Activated naive CD8-positive, alpha-beta T cell treated with anti-CD3 and anti-CD28 coated beads, Interleukin-2, amount 50 U/mL, for 24 hours (primary cell): ENCODE results near the gene SMARCD2.
"Not testable (repeated sequence)": the region's sequence is repeated elsewhere in the genome, so short reads cannot be mapped to it uniquely, and the experiment has no call there.

Experiments
- ATAC-seq: fragments of 150-1000 bp; cut with Tn5 transposase; one replicate; pipeline ENCODE4 v1.10.0; 2021
- DNase-seq: peaks from one replicate; pipeline ENCODE4 v3.0.0; 2021
- H3K27ac Mint-ChIP-seq: one replicate; pipeline ENCODE4 v1.8.0; 2021; ENCODE audit warnings: mild to moderate bottlenecking, mixed read lengths
- H3K27me3 Mint-ChIP-seq: one replicate; pipeline ENCODE4 v1.8.0; 2021; ENCODE audit warnings: mixed read lengths
- H3K36me3 Mint-ChIP-seq: one replicate; pipeline ENCODE4 v1.8.0; 2021; ENCODE audit warnings: low read depth, mixed read lengths
- H3K4me1 Mint-ChIP-seq: one replicate; pipeline ENCODE4 v1.8.0; 2021; ENCODE audit warnings: mixed read lengths
- H3K4me3 Mint-ChIP-seq: one replicate; pipeline ENCODE4 v1.8.0; 2021; ENCODE audit warnings: mild to moderate bottlenecking, moderate library complexity, mixed read lengths
- H3K9me3 Mint-ChIP-seq: one replicate; pipeline ENCODE4 v1.8.0; 2021; ENCODE audit warnings: mixed read lengths

SMARCD2 gene

DNA sequence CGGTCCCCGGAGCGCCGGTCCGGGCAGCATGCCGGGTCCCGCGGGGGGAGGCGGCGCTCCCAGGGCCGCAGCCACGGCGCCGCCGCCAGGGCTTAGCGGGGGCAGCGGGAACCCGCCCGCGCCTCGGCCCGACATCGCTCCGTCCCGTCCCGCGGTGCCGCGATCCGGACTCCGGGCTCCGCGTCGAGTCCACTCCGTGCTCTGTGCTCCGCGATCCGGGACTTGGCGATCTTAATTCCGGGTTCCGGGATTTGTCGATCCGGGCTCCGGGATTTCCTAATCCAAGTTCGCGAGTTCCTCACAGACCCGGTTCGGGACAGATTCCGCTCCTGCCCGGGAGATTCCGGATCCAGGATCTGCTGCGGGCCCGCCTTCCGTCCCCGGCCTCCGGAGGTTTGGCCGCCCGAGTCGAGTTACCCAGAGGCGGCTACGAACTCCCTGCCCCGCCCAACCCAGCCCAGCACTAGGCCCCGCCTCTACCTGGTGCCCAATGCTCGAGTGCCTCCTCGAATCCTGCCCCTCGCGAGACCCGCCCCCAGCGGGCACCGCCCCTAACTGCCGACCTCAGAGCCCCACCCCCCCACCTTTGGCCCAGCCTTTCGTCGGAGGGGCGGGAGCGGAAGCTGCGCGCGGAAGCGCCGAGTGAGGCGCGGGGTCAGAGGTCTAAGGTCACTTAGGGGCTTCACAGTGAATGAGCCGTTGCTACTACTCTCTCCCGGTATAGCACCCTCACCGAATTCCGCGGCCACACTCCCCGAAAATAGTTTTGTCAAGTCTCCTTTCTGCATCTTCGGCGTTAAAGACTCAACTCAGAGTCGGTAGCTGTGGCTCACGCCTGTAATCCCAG, at the start of gene SMARCD2:
Gene SMARCD2, minus strand, starts transcription at position 146 of the 847 bp plus-strand sequence. Its CDS starts 11 bp downstream, at position 135.
- Mint-ChIP-seq H3K4me3 (peak within 1 kb of the TSS; percentile 95), H3K4me1 (peaks cover 38% of the 10 kb centered on the region), H3K27ac (peak within 1 kb of the TSS; percentile 90)

GRCh38 chr17:63889026-63889848, 46.8 kb upstream of the SMARCD2 start:
- not testable (repeated sequence) for H3K27me3 Mint-ChIP-seq, H3K27ac Mint-ChIP-seq

More for the DNA sequence above, at the start of gene SMARCD2:
- Mint-ChIP-seq H3K9me3 (peaks cover under 1% of the 10 kb centered on the region), H3K27me3 (no peaks in the 10 kb centered on the region), H3K36me3 (peaks cover under 1% of the 10 kb centered on the region)
- ATAC-seq (peak; percentile 88), DNase-seq (peak; percentile 99)

GRCh38 chr17:63885119-63885518, 42.6 kb upstream of the SMARCD2 start:
- not testable (repeated sequence) for H3K4me3 Mint-ChIP-seq, ATAC-seq, H3K9me3 Mint-ChIP-seq, DNase-seq, H3K27me3 Mint-ChIP-seq, H3K27ac Mint-ChIP-seq, H3K36me3 Mint-ChIP-seq, H3K4me1 Mint-ChIP-seq

More at GRCh38 chr17:63889026-63889848, 46.8 kb upstream of the SMARCD2 start:
- DNase-seq, H3K9me3 Mint-ChIP-seq, H3K4me3 Mint-ChIP-seq, H3K36me3 Mint-ChIP-seq, H3K4me1 Mint-ChIP-seq: not testable (repeated sequence)
- peak; percentile 66 for ATAC-seq

GRCh38 chr17:63882626-63883126, 40.2 kb upstream of the SMARCD2 start:
- not testable (repeated sequence) for H3K27ac Mint-ChIP-seq, H3K36me3 Mint-ChIP-seq, DNase-seq, H3K4me1 Mint-ChIP-seq, H3K4me3 Mint-ChIP-seq, H3K9me3 Mint-ChIP-seq, ATAC-seq, H3K27me3 Mint-ChIP-seq

GRCh38 chr17:63881935-63882601, 39.6 kb upstream of the SMARCD2 start, which contains the start of gene GH2:
Gene GH2 (minus strand): TSS chr17:63881944. CDS start chr17:63881801, 143 bp downstream.
- Mint-ChIP-seq H3K9me3 (no peaks in the 10 kb centered on the region), H3K27me3 (no peaks in the 10 kb centered on the region), H3K4me1 (peaks cover 2% of the 10 kb centered on the region), H3K36me3 (no peaks in the 10 kb centered on the region), H3K27ac (no peak within 1 kb of the TSS), H3K4me3 (no peak within 1 kb of the TSS)
- DNase-seq (peak; percentile 72), ATAC-seq (peak; percentile 83)

GRCh38 chr17:63881337-63881736, 38.9 kb upstream of the SMARCD2 start:
- not testable (repeated sequence) for H3K4me1 Mint-ChIP-seq

GRCh38 chr17:63880706-63881105, 38.2 kb upstream of the SMARCD2 start:
- Mint-ChIP-seq H3K27ac (no peak overlapping the region), H3K4me3 (no peak overlapping the region), H3K27me3 (no peaks in the 10 kb centered on the region), H3K9me3 (no peaks in the 10 kb centered on the region), H3K4me1 (peaks cover 2% of the 10 kb centered on the region), H3K36me3 (no peaks in the 10 kb centered on the region)
- ATAC-seq (no peak), DNase-seq (no peak)

More at GRCh38 chr17:63881337-63881736, 38.9 kb upstream of the SMARCD2 start:
- not testable (repeated sequence) for H3K9me3 Mint-ChIP-seq, H3K27me3 Mint-ChIP-seq, H3K27ac Mint-ChIP-seq, H3K4me3 Mint-ChIP-seq, ATAC-seq, H3K36me3 Mint-ChIP-seq, DNase-seq

DNA sequence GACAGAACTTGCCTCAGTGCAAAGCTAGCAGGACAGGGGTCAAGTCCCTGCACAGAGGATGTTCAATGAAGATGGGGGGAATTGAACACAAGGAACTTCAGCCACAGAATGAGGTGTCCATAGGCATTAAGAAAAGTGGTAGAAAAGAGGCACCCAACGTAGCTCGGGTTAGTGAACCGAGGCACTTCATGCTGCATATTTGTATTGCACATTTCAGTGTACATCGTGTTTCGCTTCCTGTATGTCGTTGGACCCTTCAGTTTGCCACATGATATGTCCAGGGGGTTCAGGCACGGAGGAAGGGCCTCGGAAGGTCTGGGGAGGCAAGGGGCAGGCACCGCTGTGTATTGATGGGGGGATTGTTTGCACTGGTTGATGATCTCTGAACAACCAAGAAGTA, 35.9 kb upstream of the SMARCD2 start:
- not testable (repeated sequence) for H3K36me3 Mint-ChIP-seq, DNase-seq, ATAC-seq, H3K27ac Mint-ChIP-seq, H3K27me3 Mint-ChIP-seq, H3K4me1 Mint-ChIP-seq, H3K4me3 Mint-ChIP-seq, H3K9me3 Mint-ChIP-seq

GRCh38 chr17:63874693-63875092, 32.2 kb upstream of the SMARCD2 start:
- not testable (repeated sequence) for H3K27me3 Mint-ChIP-seq, DNase-seq, H3K4me1 Mint-ChIP-seq, ATAC-seq, H3K4me3 Mint-ChIP-seq, H3K36me3 Mint-ChIP-seq, H3K9me3 Mint-ChIP-seq, H3K27ac Mint-ChIP-seq

DNA sequence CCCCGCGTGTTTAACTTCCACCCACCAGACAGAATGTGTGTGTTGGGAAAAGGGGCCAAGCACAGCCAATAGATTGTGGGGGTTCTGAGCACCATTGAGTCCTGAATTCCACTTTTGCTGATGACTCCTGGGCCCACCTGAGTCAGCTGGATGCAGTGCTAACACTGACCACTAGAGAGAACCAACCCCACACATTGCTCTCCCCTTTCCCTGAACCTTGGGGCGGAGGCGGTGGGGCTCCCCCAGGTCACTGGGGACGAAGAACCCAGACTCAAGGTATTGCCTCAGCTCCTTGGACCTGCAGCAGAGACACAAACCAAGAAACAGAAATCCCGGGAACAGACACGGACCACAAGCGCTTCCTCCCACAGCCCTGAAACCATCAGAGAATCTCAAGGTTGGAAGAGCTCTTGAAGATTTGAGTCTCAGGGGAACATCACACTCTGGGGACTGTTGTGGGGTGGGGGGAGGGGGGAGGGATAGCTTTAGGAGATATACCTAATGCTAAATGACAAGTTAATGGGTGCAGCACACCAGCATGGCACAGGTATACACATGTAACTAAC, 31.7 kb upstream of the SMARCD2 start:
- not testable (repeated sequence) for H3K36me3 Mint-ChIP-seq, H3K27ac Mint-ChIP-seq

DNA sequence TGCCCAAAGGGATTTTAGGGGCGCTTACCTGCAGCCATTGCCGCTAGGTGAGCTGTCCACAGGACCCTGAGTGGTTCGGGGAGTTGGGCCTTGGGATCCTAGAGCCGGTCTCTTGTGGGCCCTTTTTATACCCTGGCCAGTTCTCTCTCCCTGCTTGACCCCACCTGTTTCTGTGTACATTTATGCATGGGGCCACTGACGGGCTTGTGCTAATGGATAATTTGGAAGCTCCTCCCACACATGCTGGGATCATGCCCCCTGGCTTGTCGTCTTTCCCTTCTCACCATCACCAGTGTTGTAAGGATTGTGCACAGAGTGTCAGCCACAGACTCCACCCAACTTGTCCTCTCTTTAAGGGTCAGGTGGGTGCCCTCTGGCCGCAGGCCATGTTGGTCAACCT, 31.1 kb upstream of the SMARCD2 start, which contains the start of gene CSH2:
Gene CSH2, minus strand, starts transcription at position 101 of the 400 bp plus-strand sequence. Its CDS starts 63 bp downstream, at position 38.
- DNase-seq, H3K4me1 Mint-ChIP-seq, H3K36me3 Mint-ChIP-seq, H3K27me3 Mint-ChIP-seq, ATAC-seq, H3K4me3 Mint-ChIP-seq, H3K9me3 Mint-ChIP-seq, H3K27ac Mint-ChIP-seq: not testable (repeated sequence)

More for the DNA sequence above, 31.7 kb upstream of the SMARCD2 start:
- ATAC-seq, DNase-seq, H3K9me3 Mint-ChIP-seq, H3K27me3 Mint-ChIP-seq, H3K4me1 Mint-ChIP-seq, H3K4me3 Mint-ChIP-seq: not testable (repeated sequence)

- not testable (repeated sequence) for DNase-seq, H3K9me3 Mint-ChIP-seq, H3K27me3 Mint-ChIP-seq, H3K4me1 Mint-ChIP-seq, H3K36me3 Mint-ChIP-seq, H3K27ac Mint-ChIP-seq, H3K4me3 Mint-ChIP-seq, ATAC-seq
Observed at GRCh38 chr17:63871646-63872365, 29.3 kb upstream of the SMARCD2 start.

GRCh38 chr17:63870292-63870665, 27.8 kb upstream of the SMARCD2 start:
- ATAC-seq, H3K4me1 Mint-ChIP-seq, DNase-seq, H3K27ac Mint-ChIP-seq, H3K9me3 Mint-ChIP-seq, H3K27me3 Mint-ChIP-seq, H3K4me3 Mint-ChIP-seq, H3K36me3 Mint-ChIP-seq: not testable (repeated sequence)
